GM23338 (cell line): ENCODE measurements around the gene P2RX7. TPM values are rescaled to one million over a fixed set of nuclear protein-coding genes. Genes with fewer than 3 reads are reported as not detected.

Experiments
- ATAC-seq: fragments of 200-7000 bp; cut with Tn5 transposase; 3 replicates; pipeline ENCODE4 v1.9.1; 2020
- DNase-seq: peaks from one replicate; pipeline ENCODE4 v3.0.0-alpha.2; 2015; ENCODE audit warnings: low spot score
- H2AFZ ChIP-seq: fragments of 200-600 bp; sonication (generic); 2 replicates; pipeline ENCODE4 v1.8.0; 2016; ENCODE audit warnings: antibody characterized with exemption, mild to moderate bottlenecking, moderate library complexity
- H3F3A ChIP-seq: fragments of 200-600 bp; sonication (generic); replicated peaks from 2 replicates; pipeline ENCODE4 v1.8.0; 2017; ENCODE audit warnings: antibody characterized with exemption, mixed run types, low read depth
- H3K27ac ChIP-seq: fragments of 200-600 bp; sonication (generic); 2 replicates; pipeline ENCODE4 v1.6.1; 2016; ENCODE audit warnings: low read depth
- H3K27me3 ChIP-seq: fragments of 200-600 bp; sonication (generic); 2 replicates; pipeline ENCODE4 v1.8.0; 2016; ENCODE audit warnings: mild to moderate bottlenecking, mixed run types, moderate library complexity; ENCODE audit not compliant: insufficient read depth
- H3K36me3 ChIP-seq: fragments of 200-600 bp; sonication (generic); 2 replicates; pipeline ENCODE4 v1.8.0; 2016; ENCODE audit warnings: mild to moderate bottlenecking; ENCODE audit not compliant: insufficient read depth
- H3K4me1 ChIP-seq: fragments of 200-600 bp; sonication (generic); 2 replicates; pipeline ENCODE4 v1.8.0; 2016; ENCODE audit warnings: mild to moderate bottlenecking, moderate library complexity; ENCODE audit not compliant: insufficient read depth
- H3K4me2 ChIP-seq: fragments of 200-600 bp; sonication (generic); 2 replicates; pipeline ENCODE4 v1.7.1; 2017; ENCODE audit warnings: mixed run types
- H3K4me3 ChIP-seq: fragments of 200-600 bp; sonication (generic); 2 replicates; pipeline ENCODE4 v1.6.1; 2016; ENCODE audit warnings: mixed run types
- H3K79me2 ChIP-seq: fragments of 200-600 bp; sonication (generic); replicated peaks from 2 replicates; pipeline ENCODE4 v1.8.0; 2017; ENCODE audit warnings: mild to moderate bottlenecking; ENCODE audit not compliant: insufficient read depth
- H3K9me2 ChIP-seq: fragments of 200-600 bp; sonication (generic); 2 replicates; pipeline ENCODE4 v1.8.0; 2017; ENCODE audit not compliant: insufficient read depth
- H4K20me1 ChIP-seq: fragments of 200-600 bp; sonication (generic); replicated peaks from 2 replicates; pipeline ENCODE4 v1.8.0; 2017; ENCODE audit warnings: mild to moderate bottlenecking; ENCODE audit not compliant: insufficient read depth
- H3K27ac Mint-ChIP-seq: 2 replicates; pipeline ENCODE4 v1.8.0; 2020; ENCODE audit warnings: inconsistent platforms, mild to moderate bottlenecking, moderate library complexity, mixed read lengths
- H3K27me3 Mint-ChIP-seq: 3 replicates; pipeline ENCODE4 v1.8.0; 2022; ENCODE audit warnings: low read depth, mild to moderate bottlenecking, moderate library complexity, mixed read lengths, inconsistent platforms; ENCODE audit not compliant: insufficient read depth, poor library complexity
- H3K36me3 Mint-ChIP-seq: 3 replicates; pipeline ENCODE4 v1.8.0; 2021; ENCODE audit warnings: low read depth, mild to moderate bottlenecking, inconsistent platforms, moderate library complexity, mixed read lengths
- H3K4me1 Mint-ChIP-seq: 3 replicates; pipeline ENCODE4 v1.8.0; 2020; ENCODE audit warnings: mild to moderate bottlenecking, inconsistent platforms, mixed read lengths
- H3K4me3 Mint-ChIP-seq: 3 replicates; pipeline ENCODE4 v1.8.0; 2021; ENCODE audit warnings: moderate library complexity, mild to moderate bottlenecking, inconsistent platforms, mixed read lengths
- H3K9me3 Mint-ChIP-seq: 3 replicates; pipeline ENCODE4 v1.8.0; 2020; ENCODE audit warnings: moderate library complexity, mild to moderate bottlenecking, inconsistent platforms, mixed read lengths
- CREB1 ChIP-seq: fragments of 250-450 bp; sonication (Bioruptor Pico); IDR thresholded peaks from 2 replicates; pipeline ENCODE4 v1.5.0; 2020; ENCODE audit warnings: low read depth, mild to moderate bottlenecking, moderate library complexity
- EZH2 ChIP-seq: fragments of 200-600 bp; sonication (generic); IDR thresholded peaks from one replicate; pipeline ENCODE4 v1.8.0; 2017; ENCODE audit warnings: antibody characterized with exemption, mild to moderate bottlenecking, low read depth; ENCODE audit not compliant: unreplicated experiment
- EZH2phosphoT487 ChIP-seq: fragments of 200-600 bp; sonication (generic); IDR thresholded peaks from one replicate; pipeline ENCODE4 v1.8.1; 2018; ENCODE audit warnings: antibody characterized with exemption; ENCODE audit not compliant: unreplicated experiment
- JUNB ChIP-seq: IDR thresholded peaks from one replicate; pipeline ENCODE4 v1.6.1; 2016; ENCODE audit warnings: antibody characterized with exemption; ENCODE audit not compliant: unreplicated experiment
- NANOG ChIP-seq: IDR thresholded peaks from 2 replicates; pipeline ENCODE4 v1.6.1; 2016; ENCODE audit warnings: antibody characterized with exemption, borderline replicate concordance
- POLR2AphosphoS5 ChIP-seq: IDR thresholded peaks from 2 replicates; pipeline ENCODE4 v1.6.1; 2016; ENCODE audit warnings: antibody characterized with exemption, low read depth
- STAT1 ChIP-seq: IDR thresholded peaks from one replicate; pipeline ENCODE4 v1.6.1; 2016; ENCODE audit warnings: antibody characterized with exemption; ENCODE audit not compliant: unreplicated experiment
- ZNF114 ChIP-seq: fragments of 250-450 bp; sonication (Bioruptor Pico); IDR thresholded peaks from 2 replicates; pipeline ENCODE4 v1.5.0; 2020; ENCODE audit warnings: mild to moderate bottlenecking, moderate library complexity
- ZNF331 ChIP-seq: fragments of 250-450 bp; sonication (Bioruptor Pico); IDR thresholded peaks from 2 replicates; pipeline ENCODE4 v1.5.0; 2020; ENCODE audit warnings: low read depth, mild to moderate bottlenecking, moderate library complexity
- polyA plus RNA-seq: library from polyadenylated mRNA; unstranded; fragments of >200 nt; fragmentation: Nextera tagmentation; extraction: Ambion mirVana; gene quantifications from 2 replicates; pipeline ENCODE4 v1.2.1, GENCODE V29; 2016
- total RNA-seq: library from RNA; depleted of rRNA; stranded (reverse); fragments of >200 nt; shearing (Covaris generic); gene quantifications from 2 replicates; pipeline ENCODE4 v1.2.3, GENCODE V29; 2014
- TF ChIP-seq, protein P1 (sequence below), 2 experiments: fragments of 200-600 bp in 1 of 2; sonication (generic) in 1 of 2; conservative IDR thresholded peaks; 2 replicates each; pipeline versions ENCODE4 v1.5.1 to v1.6.1; 2016 to 2017; ENCODE audit warnings: antibody characterized with exemption in 2 of 2, low read depth in 2 of 2, mild to moderate bottlenecking in 2 of 2, moderate library complexity in 1 of 2
- TF ChIP-seq, protein P2 (sequence below): IDR thresholded peaks from one replicate; pipeline ENCODE4 v1.6.1; 2018; ENCODE audit warnings: antibody characterized with exemption; ENCODE audit not compliant: unreplicated experiment
- TF ChIP-seq, protein P3 (sequence below): IDR thresholded peaks from 2 replicates; pipeline ENCODE4 v1.6.1; 2016; ENCODE audit warnings: antibody characterized with exemption
- TF ChIP-seq, protein P4 (sequence below): fragments of 250-450 bp; sonication (Bioruptor Pico); IDR thresholded peaks from 2 replicates; pipeline ENCODE4 v1.5.0; 2020; ENCODE audit warnings: mild to moderate bottlenecking, moderate library complexity

P2RX7 gene
- total and polyA plus RNA-seq, 2 experiments from 2014 or later, result 0.24 to 0.48 TPM

DNA sequence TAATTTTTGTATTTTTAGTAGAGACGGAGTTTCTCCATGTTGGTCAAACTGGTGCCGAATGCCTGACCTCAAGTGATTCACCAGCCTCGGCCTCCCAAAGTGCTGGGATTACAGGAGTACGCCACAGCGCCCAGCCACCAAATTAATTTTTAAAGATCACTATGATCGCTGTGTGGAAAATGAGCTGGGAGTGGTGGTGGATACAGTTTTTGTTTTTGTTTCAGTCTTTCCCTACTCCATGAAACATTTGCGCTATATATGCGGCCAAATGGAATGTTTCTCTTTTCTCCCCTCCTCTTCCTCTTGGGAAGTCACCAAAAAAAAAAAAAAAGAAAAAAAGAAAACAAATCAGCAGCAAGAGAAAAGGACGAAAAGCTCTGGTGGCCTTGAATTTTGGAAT lies 56.5 kb downstream of the P2RX7 start:
- H3K4me1 Mint-ChIP-seq, result no peaks in the 10 kb centered on the region
- no peak overlapping the region for H3K27ac Mint-ChIP-seq
- no peak overlapping the region for H3K4me3 Mint-ChIP-seq
- Histone ChIP-seq H3K36me3 (no peaks in the 10 kb centered on the region), H3K4me2 (no peak overlapping the region), H3F3A (no peaks in the 10 kb centered on the region), H3K4me1 (no peaks in the 10 kb centered on the region), H3K27me3 (no peaks in the 10 kb centered on the region), H3K4me3 (no peak overlapping the region), H3K79me2 (no peaks in the 10 kb centered on the region), H4K20me1 (no peaks in the 10 kb centered on the region), H3K9me2 (no peaks in the 10 kb centered on the region), H2AFZ (peak overlapping the region; percentile 56; the same call in 1 of the 2 replicates), H3K27ac (no peak overlapping the region)
- no peaks in the 10 kb centered on the region; the same call in 2 of the 3 replicates for H3K36me3 Mint-ChIP-seq
- no peaks in the 10 kb centered on the region for H3K9me3 Mint-ChIP-seq
- DNase-seq, result no peak
- H3K27me3 Mint-ChIP-seq, result peaks cover 2% of the 10 kb centered on the region
- TF ChIP-seq ZNF114 (CRISPR knock-in tag) (no peak), EZH2phosphoT487 (no peak), ZNF331 (no peak), EZH2 (no peak), JUNB (no peak), STAT1 (no peak), NANOG (no peak), POLR2AphosphoS5 (no peak), CREB1 (CRISPR knock-in tag) (no peak)
- TF ChIP-seq, protein P1, sequence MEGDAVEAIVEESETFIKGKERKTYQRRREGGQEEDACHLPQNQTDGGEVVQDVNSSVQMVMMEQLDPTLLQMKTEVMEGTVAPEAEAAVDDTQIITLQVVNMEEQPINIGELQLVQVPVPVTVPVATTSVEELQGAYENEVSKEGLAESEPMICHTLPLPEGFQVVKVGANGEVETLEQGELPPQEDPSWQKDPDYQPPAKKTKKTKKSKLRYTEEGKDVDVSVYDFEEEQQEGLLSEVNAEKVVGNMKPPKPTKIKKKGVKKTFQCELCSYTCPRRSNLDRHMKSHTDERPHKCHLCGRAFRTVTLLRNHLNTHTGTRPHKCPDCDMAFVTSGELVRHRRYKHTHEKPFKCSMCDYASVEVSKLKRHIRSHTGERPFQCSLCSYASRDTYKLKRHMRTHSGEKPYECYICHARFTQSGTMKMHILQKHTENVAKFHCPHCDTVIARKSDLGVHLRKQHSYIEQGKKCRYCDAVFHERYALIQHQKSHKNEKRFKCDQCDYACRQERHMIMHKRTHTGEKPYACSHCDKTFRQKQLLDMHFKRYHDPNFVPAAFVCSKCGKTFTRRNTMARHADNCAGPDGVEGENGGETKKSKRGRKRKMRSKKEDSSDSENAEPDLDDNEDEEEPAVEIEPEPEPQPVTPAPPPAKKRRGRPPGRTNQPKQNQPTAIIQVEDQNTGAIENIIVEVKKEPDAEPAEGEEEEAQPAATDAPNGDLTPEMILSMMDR (conservative IDR thresholded peaks at IDR 0.05; ENCODE audit: low read depth in 2 of 2), result no peak
- TF ChIP-seq, protein P2, sequence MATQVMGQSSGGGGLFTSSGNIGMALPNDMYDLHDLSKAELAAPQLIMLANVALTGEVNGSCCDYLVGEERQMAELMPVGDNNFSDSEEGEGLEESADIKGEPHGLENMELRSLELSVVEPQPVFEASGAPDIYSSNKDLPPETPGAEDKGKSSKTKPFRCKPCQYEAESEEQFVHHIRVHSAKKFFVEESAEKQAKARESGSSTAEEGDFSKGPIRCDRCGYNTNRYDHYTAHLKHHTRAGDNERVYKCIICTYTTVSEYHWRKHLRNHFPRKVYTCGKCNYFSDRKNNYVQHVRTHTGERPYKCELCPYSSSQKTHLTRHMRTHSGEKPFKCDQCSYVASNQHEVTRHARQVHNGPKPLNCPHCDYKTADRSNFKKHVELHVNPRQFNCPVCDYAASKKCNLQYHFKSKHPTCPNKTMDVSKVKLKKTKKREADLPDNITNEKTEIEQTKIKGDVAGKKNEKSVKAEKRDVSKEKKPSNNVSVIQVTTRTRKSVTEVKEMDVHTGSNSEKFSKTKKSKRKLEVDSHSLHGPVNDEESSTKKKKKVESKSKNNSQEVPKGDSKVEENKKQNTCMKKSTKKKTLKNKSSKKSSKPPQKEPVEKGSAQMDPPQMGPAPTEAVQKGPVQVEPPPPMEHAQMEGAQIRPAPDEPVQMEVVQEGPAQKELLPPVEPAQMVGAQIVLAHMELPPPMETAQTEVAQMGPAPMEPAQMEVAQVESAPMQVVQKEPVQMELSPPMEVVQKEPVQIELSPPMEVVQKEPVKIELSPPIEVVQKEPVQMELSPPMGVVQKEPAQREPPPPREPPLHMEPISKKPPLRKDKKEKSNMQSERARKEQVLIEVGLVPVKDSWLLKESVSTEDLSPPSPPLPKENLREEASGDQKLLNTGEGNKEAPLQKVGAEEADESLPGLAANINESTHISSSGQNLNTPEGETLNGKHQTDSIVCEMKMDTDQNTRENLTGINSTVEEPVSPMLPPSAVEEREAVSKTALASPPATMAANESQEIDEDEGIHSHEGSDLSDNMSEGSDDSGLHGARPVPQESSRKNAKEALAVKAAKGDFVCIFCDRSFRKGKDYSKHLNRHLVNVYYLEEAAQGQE, result no peak
- TF ChIP-seq, protein P3, sequence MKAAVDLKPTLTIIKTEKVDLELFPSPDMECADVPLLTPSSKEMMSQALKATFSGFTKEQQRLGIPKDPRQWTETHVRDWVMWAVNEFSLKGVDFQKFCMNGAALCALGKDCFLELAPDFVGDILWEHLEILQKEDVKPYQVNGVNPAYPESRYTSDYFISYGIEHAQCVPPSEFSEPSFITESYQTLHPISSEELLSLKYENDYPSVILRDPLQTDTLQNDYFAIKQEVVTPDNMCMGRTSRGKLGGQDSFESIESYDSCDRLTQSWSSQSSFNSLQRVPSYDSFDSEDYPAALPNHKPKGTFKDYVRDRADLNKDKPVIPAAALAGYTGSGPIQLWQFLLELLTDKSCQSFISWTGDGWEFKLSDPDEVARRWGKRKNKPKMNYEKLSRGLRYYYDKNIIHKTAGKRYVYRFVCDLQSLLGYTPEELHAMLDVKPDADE, result no peak
- TF ChIP-seq, protein P4, sequence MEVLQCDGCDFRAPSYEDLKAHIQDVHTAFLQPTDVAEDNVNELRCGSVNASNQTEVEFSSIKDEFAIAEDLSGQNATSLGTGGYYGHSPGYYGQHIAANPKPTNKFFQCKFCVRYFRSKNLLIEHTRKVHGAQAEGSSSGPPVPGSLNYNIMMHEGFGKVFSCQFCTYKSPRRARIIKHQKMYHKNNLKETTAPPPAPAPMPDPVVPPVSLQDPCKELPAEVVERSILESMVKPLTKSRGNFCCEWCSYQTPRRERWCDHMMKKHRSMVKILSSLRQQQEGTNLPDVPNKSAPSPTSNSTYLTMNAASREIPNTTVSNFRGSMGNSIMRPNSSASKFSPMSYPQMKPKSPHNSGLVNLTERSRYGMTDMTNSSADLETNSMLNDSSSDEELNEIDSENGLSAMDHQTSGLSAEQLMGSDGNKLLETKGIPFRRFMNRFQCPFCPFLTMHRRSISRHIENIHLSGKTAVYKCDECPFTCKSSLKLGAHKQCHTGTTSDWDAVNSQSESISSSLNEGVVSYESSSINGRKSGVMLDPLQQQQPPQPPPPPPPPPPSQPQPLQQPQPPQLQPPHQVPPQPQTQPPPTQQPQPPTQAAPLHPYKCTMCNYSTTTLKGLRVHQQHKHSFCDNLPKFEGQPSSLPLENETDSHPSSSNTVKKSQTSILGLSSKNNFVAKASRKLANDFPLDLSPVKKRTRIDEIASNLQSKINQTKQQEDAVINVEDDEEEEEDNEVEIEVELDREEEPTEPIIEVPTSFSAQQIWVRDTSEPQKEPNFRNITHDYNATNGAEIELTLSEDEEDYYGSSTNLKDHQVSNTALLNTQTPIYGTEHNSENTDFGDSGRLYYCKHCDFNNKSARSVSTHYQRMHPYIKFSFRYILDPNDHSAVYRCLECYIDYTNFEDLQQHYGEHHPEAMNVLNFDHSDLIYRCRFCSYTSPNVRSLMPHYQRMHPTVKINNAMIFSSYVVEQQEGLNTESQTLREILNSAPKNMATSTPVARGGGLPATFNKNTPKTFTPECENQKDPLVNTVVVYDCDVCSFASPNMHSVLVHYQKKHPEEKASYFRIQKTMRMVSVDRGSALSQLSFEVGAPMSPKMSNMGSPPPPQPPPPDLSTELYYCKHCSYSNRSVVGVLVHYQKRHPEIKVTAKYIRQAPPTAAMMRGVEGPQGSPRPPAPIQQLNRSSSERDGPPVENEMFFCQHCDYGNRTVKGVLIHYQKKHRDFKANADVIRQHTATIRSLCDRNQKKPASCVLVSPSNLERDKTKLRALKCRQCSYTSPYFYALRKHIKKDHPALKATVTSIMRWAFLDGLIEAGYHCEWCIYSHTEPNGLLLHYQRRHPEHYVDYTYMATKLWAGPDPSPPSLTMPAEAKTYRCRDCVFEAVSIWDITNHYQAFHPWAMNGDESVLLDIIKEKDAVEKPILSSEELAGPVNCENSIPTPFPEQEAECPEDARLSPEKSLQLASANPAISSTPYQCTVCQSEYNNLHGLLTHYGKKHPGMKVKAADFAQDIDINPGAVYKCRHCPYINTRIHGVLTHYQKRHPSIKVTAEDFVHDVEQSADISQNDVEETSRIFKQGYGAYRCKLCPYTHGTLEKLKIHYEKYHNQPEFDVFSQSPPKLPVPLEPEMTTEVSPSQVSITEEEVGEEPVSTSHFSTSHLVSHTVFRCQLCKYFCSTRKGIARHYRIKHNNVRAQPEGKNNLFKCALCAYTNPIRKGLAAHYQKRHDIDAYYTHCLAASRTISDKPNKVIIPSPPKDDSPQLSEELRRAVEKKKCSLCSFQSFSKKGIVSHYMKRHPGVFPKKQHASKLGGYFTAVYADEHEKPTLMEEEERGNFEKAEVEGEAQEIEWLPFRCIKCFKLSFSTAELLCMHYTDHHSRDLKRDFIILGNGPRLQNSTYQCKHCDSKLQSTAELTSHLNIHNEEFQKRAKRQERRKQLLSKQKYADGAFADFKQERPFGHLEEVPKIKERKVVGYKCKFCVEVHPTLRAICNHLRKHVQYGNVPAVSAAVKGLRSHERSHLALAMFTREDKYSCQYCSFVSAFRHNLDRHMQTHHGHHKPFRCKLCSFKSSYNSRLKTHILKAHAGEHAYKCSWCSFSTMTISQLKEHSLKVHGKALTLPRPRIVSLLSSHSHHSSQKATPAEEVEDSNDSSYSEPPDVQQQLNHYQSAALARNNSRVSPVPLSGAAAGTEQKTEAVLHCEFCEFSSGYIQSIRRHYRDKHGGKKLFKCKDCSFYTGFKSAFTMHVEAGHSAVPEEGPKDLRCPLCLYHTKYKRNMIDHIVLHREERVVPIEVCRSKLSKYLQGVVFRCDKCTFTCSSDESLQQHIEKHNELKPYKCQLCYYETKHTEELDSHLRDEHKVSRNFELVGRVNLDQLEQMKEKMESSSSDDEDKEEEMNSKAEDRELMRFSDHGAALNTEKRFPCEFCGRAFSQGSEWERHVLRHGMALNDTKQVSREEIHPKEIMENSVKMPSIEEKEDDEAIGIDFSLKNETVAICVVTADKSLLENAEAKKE, result no peak
- no peak for ATAC-seq
